NCI-H748 (cell line): Measurements from ENCODE around the gene SLC35C1.
A peak's percentile ranks its signal among the peaks of the same experiment; 100 is the strongest.

ENCODE experiments used
- DNase-seq: peaks from one replicate; lab custom pipeline; 2025; ENCODE audit not compliant: unreplicated experiment; lab: John Stamatoyannopoulos, UW

The SLC35C1 gene

DNA sequence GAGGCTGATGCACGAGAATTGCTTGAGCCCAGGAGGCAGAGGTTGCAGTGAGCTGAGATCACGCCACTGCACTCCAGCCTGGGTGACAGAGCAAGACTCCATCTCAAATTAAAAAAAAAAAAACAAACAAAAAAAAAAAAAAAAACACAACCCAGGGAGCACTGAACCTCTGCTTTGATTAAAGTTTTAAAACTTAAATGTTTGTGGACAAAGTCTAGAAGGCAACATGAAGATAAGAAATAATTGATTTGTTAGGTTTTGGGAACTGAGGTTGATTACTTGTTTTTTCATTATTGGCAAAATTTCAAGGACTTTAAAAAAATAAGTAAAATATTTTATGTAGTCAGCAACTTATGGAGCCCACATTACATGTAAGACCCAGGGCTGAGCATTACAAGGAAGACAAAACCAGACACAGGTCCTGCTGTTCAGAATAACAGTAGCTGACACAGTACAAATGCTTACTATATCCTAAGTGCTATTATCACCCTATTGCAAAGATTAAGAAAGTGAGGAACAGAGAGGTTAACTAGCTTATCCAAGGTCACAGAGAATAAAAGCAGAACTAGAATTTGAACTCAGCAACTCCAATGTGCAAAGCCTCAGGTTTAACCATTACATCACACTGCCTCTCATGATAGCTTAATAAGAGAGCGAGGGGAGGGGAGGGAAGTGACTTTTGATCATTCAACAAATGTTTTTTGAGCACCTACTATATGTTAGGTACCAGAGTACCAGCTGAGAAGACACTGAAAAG, 40.1 kb downstream of the SLC35C1 start:
- DNase-seq = no peak

GRCh38 chr11:45846174-45846675, 41.3 kb downstream of the SLC35C1 start:
- no peak for DNase-seq

- DNase-seq = peak; percentile 97
Measured at GRCh38 chr11:45846974-45847910, 42.3 kb downstream of the SLC35C1 start, which contains the start of gene CRY2. CRY2 (plus strand) TSS chr11:45847475; CDS start chr11:45847491, 16 bp downstream.

- DNase-seq = peak; percentile 60
Measured at GRCh38 chr11:45847911-45848316, 43.0 kb downstream of the SLC35C1 start.

- DNase-seq = peak; percentile 32
Measured at GRCh38 chr11:45848654-45849081, 43.7 kb downstream of the SLC35C1 start.

- no peak for DNase-seq
Measured at GRCh38 chr11:45850446-45850845, 45.5 kb downstream of the SLC35C1 start.

GRCh38 chr11:45851228-45851627, 46.3 kb downstream of the SLC35C1 start:
- no peak for DNase-seq

DNA sequence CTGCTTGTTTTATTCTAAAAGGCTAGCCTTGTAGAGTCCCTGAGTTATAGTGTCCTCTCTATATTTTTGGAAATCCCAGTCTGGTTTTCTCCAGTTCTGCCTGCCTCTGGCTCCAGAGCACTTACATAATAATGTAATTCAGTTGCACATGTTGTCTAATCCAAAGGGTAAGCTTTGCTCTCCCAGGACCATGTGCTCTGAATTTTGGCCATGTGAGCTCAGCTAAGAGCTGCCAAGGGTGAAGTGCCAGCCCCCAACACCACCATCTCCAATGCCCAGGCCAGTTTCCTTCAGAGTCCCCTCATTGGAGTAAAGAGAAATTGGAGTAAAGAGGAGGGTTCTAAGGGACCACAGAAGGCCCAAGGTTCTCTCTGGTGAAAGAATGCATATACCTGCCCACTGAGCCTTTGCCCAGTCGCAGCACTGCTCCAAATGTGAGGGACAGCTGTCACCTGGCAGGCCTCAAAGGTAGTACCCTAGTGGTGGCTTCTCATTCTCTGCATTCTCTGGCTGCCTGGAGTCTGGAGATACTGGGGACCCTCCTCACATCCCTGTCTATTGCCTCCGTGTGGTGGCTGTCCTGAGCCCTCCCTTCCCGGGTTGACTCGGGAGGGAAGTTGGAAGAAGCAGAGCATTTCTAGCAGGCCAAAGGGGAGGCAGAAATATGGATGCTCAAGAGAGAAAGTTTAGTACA, 47.2 kb downstream of the SLC35C1 start:
- no peak for DNase-seq

DNA sequence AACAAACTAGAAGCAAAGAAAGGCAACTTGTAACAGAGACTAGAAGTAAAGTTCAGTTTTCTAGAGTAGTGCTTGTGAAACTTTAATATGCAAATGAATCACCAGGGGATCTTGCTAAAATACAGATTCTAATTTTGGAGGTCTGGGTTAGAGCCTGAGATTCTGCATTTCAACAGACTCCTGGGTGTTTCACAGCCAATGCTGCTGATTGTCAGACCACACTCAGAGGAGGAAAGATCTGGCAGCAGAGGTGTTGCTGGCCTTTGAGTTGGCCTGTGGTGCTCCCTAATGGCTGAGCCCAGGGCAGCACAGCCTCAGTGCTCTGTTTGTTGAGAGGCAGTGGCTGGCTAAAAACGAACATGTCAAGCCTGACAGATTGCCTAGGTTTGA, 47.8 kb downstream of the SLC35C1 start:
- DNase-seq = no peak

DNA sequence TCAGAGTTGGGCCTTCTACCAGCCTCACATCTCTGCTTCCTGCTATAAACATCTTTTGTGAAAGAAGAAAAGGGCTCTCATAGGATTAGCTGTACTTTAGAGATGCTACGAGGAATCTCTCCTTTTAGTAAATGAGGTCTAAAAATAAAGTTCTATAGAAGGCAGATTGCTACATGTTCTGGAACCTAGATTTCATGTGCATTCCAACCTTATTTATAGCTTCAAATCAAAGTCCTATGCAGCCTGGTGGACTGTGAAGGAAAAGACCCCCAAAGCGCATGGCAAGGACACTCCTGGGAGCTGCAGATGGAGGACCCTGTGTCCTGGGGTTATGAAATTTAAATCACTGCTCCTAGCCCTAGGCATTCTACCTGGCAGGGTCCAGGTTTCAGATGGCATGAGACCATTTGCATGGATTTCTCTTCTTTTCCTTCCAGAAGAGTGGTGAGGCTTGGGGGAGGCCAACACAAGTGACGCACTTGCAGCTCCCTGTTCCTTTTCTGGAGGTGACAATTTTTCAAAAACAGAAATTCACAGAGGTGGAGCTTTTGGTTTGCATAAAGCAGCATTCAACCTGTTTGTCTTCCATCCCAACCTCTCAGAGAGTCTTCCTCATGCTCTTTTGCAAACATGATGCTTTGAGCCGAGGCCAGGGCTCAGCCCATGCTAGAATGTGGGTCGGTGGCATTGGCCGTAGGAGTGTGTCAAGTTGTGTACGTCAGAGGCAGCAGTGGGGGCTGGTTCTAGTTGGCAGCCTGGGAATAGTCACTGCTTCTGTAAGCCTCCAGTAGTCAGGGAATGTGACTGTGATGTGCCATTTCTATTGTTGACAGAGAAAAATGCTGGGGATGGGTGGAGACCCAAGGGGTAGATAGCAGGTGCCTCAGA, 48.6 kb downstream of the SLC35C1 start:
- no peak for DNase-seq

- DNase-seq = no peak
Measured at GRCh38 chr11:45855308-45855707, 50.4 kb downstream of the SLC35C1 start.

DNA sequence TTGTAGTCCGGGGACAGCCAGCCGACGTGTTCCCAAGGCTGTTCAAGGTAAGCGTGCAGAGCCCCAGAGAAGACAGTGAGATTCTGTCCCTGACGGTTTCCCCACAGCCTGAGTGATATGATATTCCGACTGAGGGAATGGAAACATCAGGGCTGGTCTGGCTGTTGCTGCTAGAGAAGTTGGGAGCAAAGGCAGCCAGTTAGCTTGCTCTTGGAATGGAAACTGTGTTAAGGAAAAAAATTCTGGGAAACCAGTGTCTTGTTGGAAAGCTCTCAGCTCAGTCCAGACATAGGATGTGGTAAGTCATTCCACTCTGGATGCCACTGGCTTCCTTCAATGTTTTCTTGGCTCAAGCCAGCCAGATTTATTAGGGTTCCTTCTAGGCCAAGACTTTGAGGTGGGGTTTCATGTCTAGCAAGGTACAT, 51.1 kb downstream of the SLC35C1 start:
- no peak for DNase-seq

DNA sequence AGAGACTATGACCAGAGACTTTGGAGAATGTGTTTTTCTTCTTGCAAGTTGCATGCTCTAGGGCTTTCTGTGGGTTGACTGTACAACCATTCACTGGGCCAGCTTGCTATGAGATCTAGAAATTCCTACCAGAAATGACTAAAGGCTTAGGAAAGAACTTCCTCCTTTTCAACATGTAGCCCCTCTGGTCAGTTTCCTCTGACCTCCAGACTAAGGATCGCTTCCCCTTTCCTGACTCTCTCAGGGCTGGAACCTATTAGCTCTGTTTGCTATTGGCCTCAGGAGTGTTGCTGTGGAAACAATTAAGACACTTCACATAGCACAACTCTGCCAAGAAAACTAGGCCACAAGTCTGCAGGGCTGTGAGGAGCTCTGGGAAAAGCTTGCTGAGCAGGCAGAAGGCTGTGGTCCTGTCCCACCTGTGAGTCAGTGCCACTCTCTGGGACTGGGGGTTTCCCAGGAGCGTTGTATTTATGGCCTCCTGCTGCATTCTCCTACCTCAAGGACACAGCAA, 53.1 kb downstream of the SLC35C1 start:
- no peak for DNase-seq

- no peak for DNase-seq
Measured at GRCh38 chr11:45858751-45859398, 53.9 kb downstream of the SLC35C1 start.

DNA sequence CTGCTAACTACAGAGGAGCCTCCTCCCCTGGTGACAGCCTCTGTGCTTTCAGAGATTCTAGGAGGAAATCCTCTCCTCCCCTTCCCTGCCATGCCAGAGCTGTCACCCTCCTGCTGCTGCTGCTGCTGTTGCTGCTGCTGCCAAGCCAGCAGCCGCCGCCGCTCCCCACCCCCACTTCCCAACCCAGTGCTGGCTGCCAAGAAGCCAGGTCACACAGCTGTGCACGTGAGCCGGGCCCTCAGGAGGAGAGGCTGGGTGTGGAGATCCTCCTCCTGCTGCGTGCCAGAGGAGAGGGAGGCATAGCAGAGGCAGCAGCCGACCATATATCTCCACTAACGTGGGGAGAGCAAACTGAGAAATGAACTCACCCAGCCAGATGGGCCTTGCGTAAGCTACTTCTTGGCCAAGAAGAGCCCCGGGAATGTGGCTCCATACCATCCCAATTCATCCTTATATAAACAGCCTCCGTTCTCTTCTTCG, 54.8 kb downstream of the SLC35C1 start:
- DNase-seq = no peak

- no peak for DNase-seq
Measured at GRCh38 chr11:45860348-45860747, 55.4 kb downstream of the SLC35C1 start.

- DNase-seq = no peak
Measured at GRCh38 chr11:45860764-45861510, 56.0 kb downstream of the SLC35C1 start.
